ENCODE measurements around the gene ANKRD16.
"Not testable (repeated sequence)": the region's sequence is repeated elsewhere in the genome, so short reads cannot be mapped to it uniquely, and the experiment has no call there.

ANKRD16 gene

DNA sequence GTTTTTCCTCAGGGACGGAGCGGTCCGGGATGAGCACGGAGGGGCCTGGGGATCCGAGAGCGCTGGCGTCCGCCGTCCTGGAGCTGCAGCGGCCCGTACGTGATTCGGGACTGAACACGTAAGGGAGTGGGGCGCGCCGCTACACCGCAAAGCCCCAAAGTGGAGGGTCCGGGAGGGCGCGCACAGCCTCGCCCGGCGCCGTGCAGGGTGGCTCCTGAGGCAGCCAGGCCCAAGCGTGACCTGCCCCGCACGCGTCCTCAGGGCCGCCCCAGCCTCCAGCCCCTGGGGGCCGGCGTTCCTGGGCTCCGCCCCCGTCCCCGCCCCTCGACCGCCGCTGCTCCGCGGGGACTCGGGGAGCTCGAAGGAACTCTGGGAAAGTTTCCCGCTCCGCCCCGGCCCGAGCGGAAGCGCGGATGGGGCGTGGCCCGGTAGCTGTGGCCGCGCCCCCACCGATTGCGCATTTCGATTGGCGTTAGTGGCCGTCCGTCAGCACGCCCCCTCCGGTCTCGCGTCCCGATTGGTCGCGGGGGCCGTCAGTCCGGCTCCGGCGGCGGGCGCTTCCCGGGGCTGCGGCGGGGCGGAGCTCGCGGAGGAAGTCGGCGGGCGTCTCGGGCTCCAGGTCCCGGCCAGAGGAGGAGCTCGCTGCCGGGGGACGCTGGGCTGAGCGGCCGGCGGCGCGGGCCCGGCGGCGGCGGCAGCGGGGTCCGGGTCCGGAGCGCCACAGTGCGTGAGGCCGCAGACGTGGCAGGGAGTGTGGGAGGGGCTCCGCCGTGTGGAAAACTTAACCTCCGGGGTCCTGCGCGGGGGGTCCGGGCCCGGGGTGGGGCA lies at the start of gene ANKRD16, which contains the start of gene FBH1:
ANKRD16 (minus strand) TSS at position 270 of the 828 bp plus-strand sequence. CDS start 539 bp downstream, outside the sequence.
FBH1 (plus strand) TSS at position 620 of the 828 bp plus-strand sequence; CDS start at position 723, 103 bp downstream.
- DNase-seq, result peak; percentile 95 to 96 (median 96)

DNA sequence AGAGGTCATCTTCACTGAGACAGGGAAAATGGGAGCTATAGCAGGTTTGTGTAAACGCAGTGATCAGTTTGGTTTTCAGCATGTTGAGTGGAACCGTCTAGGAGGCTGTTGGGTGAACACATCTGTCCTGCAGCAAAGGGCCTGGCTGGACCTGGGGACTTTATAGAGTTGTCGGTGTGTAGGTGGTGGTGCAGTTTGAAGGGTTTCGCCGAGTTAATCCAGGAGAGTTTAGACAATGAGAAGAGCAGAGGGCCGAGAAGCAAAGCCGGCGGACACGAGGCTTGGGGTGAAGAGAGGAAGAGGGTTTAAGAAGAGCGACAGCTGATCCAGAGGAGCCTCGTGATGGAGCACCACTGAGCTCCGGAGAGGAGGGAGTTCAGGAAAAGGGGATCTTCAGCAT lies 48.6 kb upstream of the ANKRD16 start:
- no peak for DNase-seq

DNA sequence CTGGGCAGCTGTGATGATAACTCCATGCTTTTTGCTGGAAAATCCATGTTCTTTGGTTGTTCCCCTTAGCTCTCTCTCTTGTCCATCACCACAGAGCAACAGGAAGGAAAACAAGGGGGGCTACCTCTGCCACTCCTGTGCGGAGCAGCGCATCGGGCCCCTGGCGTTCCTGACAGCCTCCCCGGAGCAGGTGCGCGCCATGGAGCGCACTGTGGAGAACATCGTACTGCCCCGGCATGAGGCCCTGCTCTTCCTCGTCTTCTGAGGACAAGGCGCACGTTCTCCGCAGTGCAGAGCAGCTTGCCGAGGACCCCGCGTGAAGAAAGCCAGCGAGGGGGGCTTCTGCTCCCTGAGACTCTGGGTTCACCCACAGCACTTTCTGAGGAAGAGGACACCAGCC lies 47.3 kb upstream of the ANKRD16 start:
- no peak for DNase-seq

DNA sequence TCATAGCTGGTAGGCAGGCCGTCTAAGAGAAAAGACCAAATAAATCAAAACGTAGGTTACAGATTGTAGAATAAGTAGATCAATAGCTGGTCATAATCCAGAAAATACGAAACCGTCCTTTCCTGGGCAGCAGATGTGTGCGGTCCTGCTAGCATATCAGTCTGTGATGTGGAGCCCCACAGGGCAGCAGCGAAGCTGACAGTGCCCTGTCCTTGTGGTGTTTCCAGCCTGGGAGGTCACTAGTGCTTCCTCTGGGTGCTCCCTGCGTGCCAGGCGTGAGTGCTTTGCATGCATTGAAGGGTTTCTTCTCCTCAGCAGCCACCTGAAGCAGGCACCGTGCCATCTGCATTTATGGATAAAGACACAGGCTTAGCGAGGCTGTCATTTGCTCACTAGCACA lies 45.9 kb upstream of the ANKRD16 start:
- DNase-seq, result no peak

DNA sequence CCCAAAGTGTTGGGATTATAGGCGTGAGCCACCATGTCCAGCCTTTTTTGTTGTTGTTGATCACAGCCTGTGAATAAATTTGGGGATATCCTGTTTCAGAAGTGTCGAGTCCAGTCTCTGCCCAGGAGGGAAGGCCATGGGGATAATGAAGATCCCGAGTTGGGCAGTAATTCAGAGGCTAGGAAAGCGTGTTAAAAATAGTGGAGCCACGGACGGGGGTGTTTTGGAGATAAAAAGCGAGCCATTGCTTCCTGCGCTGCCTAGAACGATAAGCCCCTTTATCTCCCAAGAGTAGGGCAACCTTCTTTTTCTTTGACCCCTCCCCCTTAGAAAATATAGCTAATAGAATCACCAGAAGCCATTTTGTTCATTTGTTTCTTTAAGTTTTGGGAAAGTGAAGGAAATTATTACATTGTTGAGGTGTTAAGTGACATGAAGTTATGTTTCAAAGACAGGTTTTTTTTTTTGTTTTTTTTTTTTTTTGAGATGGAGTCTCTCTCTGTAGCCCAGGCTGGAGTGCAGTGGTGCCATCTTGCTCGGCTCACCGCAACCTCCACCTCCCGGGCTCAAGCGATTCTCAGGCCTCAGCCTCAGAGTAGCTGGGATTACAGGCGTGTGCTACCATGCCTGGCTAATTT lies 44.3 kb upstream of the ANKRD16 start:
- DNase-seq, result no peak

DNA sequence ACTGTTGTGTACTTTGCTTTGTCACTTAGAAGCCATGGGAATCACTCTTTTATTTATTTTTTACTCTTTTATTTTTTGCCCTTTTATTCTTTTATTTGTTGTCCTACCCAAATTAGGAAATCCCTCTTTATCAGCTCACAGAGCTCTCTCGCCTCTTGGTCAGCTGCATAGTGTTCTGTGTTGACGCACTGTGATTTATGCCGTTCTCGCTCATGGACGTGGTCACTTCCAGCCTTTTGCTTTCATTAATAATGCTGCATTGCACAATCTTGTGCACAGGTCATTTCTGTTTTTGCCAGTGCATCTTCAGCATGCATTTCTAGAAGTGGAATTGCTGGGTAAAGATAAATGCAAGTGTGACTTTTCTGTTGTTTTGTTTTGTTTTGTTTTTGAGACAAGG lies 42.7 kb upstream of the ANKRD16 start:
- no peak for DNase-seq

DNA sequence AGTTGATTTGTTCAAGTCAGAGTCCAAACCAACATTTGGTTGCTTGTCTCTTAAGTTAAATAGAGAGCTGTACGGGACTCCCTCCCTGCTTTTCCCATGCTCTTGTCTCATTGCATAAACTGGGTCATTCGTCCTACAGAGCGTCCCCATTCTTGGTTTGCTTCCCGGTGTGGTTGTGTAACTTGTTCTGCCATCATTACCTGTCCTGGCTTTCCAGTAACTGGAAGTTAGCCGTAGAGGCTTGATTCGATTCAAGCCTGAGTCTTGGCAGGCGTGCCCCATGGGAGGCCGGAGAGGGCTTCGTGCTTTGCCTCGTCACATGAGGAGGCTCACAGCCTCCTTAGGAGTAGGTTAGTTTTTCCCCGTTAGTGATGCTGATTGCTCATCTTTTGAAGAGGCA lies 40.6 kb upstream of the ANKRD16 start:
- no peak for DNase-seq

DNA sequence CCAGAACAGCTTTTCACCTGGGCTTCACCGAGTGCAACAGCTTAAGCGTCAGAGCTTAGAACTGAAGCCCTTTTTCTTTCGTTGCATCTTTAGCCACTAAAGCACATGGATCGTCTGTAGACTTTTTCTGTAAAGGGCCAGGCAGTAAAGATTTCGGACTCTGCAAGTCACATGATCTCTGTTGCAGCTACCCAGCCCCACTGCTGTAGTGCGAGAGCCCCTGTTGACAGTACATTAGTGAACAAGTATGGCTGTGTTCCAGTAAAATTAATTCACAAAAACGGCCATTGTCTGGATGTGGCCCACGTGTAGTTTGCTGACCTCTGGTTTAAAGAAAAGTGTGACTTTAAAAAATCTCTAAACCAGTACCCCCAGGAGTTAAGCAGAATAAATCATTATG lies 39.7 kb upstream of the ANKRD16 start:
- no peak for DNase-seq

DNA sequence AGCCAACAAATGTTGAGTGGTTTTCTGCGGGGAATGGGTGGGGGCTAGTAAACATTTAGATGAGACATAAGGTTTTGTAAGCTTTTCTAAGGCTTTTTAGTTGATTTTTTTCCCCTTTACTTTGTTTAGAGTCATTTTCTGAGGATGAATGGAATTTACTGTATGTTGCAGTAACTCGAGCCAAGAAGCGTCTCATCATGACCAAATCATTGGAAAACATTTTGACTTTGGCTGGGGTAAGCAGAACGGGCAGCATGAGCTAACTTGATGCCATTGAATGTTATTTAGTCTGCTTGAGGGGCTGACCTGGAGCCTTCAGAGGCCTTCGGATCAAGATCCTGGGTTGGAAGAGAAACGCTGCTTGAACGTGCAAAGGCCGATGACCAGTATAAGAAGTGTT lies 37.6 kb upstream of the ANKRD16 start:
- DNase-seq, result no peak

DNA sequence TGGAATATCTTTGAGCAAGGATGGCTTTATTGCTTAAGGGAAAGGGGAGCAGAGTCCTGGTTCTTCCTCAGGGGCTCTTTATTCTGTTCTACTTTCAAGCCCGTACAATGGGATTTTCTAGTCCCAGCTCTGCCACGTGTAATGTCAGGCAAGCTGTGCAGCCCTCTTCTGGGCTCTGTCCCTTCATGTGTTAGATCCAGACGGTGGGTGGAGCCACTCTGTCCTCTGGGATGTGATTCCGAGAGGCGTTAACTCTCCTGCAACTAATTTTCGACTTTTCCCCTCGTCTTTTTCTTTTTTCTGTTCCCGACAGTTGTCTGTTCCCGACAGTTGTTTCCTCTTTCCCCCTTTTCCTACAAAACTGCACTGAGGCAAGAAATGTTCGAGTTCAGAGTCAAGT lies 35.2 kb upstream of the ANKRD16 start:
- DNase-seq, result no peak

DNA sequence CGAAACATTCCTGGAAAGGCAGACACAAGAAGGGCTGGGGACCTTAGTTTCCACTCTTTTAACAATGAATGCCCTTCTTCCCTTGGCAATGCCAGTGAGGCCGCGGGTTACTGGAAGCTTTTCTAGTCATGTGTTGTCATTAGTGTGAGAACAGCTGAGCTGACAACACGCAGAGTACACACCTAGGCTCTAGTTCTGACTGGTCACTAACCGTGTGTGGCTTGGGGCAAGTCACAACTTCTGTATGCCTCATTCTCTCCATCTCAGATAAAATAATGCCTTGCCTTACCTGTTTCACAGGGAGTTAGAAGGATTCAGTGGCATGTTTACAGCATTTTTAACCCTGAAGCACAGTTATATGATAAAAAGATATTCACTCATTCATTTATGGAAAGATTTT lies 32.1 kb upstream of the ANKRD16 start:
- no peak for DNase-seq

DNA sequence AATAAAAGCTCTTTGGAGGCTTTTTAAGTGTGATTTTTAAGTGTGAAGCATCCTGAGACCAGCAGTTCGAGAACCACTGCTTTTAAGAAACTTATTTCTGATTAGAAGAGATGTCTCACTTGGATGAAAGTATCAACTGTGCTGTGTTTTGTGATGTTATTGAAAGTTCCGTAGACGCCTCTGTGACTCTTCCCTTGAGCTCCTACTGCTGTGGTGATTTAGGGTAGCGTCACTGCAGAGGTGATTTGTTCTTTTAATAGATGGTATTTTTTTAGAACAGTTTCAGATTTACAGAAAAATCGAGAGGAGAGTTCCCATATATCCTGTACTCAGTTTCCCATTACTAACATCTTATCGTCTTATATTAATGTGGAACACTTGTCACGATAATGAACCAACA lies 29.9 kb upstream of the ANKRD16 start:
- no peak for DNase-seq

DNA sequence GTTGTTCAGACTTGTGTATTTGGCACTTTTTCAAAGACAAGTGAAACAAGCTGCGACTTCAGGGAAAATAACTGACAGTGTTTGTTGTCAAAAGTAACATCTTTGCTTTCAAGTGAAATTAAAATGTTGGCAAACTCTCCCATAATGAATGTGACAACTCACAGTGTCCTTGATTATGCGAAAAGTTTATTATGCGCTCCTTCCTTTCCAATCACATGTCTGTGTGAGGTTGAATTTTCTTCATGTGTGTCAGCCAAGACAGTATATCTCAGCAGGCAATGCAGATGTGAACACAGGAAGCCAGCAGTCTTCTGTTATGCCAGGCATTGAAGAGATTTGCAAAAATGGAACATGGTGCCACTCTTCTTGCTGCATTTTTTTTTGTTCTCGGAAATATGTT lies 29.1 kb upstream of the ANKRD16 start:
- DNase-seq, result no peak

DNA sequence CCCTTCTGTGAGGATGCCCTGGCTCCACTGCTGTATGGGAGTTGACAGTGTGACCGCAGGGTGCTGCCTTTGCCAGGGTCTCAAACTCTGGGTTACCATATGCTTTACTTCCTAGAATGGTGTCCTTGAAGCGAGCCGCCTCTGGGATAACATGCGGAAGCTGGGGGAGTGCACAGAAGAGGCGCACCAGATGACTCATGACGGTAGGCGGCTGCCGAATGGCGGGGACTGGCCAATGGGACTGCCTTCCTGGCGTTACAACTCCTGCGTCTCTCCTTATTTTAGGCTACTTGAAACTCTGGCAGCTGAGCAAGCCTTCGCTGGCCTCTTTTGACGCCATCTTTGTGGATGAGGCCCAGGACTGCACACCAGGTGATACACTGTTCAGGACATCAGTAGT lies 27.6 kb upstream of the ANKRD16 start:
- DNase-seq, result no peak

DNA sequence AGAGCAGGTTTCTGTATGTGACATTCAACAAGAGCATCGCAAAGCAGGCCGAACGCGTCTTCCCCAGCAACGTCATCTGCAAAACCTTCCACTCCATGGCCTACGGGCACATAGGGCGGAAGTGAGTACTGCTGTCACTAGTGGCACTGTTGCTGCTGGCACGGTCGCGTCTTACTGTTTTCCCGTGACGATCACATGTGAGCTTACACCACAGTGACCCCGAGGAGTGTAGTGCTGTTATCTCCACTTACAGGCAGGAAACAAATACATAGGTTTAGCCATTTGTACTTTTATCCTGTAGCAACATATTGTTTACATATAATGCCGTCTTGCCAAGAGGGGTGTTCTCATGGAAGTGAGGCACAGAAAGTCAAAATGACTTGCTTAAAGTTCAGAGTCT lies 25.8 kb upstream of the ANKRD16 start:
- DNase-seq, result no peak

DNA sequence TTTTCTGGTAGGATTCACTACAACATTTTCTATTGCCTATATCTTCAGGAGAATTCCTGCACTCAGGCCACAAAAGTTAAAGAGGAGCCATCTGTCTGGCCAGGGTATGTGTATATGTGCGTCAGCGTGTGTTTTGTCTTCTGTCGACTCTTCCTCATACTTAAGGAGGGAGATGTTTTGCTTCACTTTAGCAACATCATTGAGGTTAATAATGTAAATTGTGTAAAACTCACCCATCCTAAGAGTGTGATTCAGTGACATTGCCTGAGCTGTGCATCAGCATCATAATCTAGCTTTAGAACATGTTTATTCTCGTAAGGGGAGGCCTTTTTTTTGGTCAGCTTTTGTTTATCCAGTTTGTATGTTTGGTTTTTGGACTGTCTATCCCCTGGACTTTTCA lies 24.0 kb upstream of the ANKRD16 start:
- DNase-seq, result no peak

DNA sequence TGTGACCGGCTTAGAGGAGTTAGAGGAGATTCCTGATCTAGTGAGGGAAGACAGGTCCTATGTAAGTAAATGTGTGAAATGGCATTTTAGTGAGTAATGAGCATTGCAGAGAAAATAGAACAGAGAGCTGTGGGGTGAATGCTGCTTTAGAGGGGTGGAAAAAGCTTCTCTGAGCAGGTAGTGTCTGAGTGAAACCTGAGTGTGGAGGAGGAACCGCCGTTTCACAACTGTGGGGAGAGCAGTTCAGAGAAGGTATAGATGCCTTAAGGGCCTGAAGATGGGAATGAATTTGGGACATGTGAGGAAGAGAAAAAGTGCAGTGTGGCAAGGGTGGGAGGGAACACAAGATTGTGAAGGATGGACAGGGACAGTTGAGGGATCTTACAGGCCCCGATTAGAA lies 22.0 kb upstream of the ANKRD16 start:
- no peak for DNase-seq

DNA sequence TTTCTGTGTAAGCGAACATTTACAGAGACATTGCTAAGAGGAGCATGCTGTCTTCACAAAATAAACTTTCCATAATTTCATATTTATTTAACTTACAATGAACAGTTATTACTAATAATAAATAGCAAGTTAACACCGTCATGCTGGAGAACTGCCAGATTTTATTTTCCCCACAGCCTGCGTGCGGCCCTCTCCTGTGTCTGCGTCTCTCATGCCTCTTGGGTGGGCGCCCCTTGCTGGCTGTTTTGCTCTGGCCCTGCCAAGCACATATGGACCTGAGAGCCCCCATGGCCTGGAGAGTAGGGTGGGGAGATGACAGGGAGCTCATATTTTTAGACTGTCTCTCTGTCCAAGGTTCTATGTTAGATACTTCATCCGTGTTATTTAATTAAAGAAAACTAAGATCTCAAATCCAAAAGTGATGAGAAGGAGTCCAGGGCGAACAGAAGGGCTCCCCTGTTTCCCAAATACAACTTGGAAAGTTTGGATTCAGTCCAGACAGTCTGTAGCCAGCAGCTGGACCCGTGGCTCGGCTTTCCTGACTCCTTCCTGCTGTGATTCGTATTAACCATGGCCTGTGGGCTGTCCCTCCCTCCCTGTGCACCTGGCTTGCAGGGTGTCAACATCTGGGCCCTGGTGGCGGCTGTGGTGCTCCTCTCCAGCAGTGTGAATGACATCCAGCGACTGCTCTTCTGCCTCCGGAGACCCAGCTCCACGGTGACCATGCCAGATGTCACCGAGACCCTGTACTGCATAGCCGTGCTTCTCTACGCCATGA lies 20.8 kb upstream of the ANKRD16 start:
- peak in 1 of 3 experiments; percentile 16 for DNase-seq

DNA sequence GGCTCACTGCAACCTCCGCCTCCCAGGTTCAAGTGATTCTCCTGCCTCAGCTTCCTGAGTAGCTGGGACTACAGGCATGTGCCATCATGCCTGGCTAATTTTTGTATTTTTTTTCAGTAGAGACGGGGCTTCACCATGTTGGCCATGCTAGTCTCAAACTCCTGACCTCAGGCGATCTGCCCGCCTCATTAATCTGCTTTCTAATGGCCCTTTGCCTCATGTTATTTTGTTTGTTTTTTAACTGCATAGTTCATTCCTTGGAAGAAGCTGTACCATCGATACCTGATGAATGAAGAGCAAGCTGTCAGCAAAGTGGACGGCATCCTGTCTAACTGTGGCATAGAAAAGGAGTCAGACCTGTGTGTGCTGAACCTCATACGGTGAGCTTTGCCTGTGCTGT lies 19.0 kb upstream of the ANKRD16 start:
- not testable (repeated sequence) for DNase-seq

DNA sequence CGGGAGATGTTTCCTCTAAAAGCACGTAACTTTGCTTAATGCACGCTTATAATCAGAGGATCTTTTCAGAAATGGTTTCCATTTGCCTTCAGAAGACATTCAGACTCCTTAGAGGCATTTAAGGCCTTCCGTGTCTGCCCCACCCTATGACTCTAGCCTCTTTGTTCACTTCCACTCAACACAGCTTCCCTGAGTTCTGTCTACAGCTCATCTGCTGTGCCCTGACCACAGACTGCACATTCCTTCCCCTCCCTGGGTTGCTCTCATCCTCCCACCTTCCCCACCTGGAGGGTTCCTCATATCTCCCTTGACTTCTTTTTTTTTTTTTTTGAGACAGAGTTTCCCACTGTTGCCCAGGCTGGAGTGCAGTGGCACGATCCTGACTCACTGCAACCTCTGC lies 17.0 kb upstream of the ANKRD16 start:
- DNase-seq, result no peak

DNA sequence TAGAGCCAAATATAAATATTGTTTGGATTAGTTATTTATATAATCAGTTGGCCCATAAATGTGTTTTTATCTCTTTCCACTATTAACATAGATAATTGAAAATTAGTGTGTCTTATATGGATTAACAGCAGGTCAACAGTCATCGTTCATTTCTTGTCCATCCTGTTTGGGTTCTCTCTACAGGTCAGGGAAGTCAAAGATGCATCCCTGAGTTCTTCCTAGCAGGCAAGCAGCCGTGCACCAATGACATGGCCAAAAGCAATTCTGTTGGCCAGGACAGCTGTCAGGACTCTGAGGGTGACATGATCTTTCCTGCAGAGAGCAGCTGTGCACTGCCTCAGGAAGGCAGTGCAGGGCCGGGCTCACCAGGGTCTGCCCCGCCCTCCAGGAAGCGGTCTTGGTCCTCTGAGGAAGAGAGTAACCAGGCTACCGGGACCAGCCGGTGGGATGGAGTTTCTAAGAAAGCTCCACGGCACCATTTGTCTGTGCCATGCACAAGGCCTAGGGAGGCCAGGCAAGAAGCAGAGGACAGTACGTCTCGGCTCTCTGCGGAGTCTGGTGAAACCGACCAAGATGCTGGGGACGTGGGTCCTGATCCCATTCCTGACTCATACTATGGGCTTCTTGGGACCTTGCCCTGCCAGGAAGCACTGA lies 16.3 kb upstream of the ANKRD16 start:
- no peak for DNase-seq

DNA sequence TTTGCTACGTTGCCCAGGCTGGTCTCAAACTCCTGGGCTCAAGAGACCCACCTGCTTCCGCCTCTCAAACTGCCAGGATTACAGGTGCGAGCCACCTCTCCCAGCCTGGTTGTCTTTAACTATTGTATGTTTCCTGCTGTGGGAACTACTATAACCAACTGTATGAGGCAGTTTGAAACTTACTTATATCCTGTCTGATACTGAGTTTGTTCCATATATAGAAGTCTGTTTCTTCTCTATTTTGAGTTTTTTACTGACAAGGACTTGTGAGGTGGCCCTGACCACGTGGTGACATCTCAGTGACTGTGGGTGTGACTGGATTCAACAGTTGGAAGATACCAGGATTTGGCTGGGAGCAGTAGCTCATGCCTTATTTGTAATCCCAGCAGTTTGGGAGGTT lies 14.5 kb upstream of the ANKRD16 start:
- DNase-seq, result no peak

DNA sequence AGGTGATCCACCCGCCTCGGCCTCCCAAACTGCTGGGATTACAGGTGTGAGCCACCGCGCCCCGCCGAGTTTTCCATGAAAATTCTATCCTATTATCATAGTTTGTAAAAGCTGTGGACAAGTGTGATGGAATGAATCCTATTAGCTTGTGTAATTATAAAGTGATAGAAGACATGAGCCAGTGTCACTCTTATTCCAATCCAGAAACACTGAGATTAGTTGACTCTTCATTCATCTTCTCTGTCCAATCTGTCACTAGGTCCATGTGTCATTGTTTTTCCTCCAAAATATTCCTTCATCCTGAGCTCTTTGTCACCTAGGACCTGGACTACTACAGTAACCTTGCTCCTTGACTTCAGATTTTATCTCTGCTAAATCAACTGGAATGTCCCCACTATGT lies 13.9 kb upstream of the ANKRD16 start:
- DNase-seq, result no peak

All from NCI-H1417 (cell line).